ENCODE measurements around the gene MAMDC4.

MAMDC4 gene

GRCh38 chr9:136825295-136826187, 26.6 kb upstream of the MAMDC4 start:
- CTCF ChIA-PET: interaction anchor here (0.8 kb wide), 1 partner anchor 12 kb away, joined by 3 read pairs; no protein-coding TSS in a partner anchor
- DNase-seq (ENCODE audit: extremely low spot score): no peak
- POLR2A ChIA-PET: interaction anchor here (0.9 to 1.0 kb wide), 2 partner anchors 11 to 16 kb away, joined by 3 to 4 read pairs; partner anchors contain the start of gene AJM1
- no peak for TF ChIP-seq PKNOX1 (IDR thresholded peaks at IDR 0.05)
- TF ChIP-seq FOXM1 (IDR thresholded peaks at IDR 0.05; ENCODE audit: borderline replicate concordance): no peak
- TF ChIP-seq LEF1 (IDR thresholded peaks at IDR 0.05; ENCODE audit: borderline replicate concordance): no peak
- TF ChIP-seq FOXK2 (IDR thresholded peaks at IDR 0.05): no peak
- TF ChIP-seq BHLHE40 (IDR thresholded peaks at IDR 0.05; ENCODE audit: borderline replicate concordance): no peak
- no peak for TF ChIP-seq HDGF (IDR thresholded peaks at IDR 0.05; ENCODE audit: borderline replicate concordance)

- POLR2A ChIA-PET: interaction anchor here (0.9 to 1.0 kb wide), 2 partner anchors 12 to 16 kb away, joined by 3 to 4 read pairs; partner anchors contain the start of gene AJM1
- no peak for DNase-seq (ENCODE audit: extremely low spot score)
- CTCF ChIA-PET: interaction anchor here (0.8 kb wide), 1 partner anchor 11 kb away, joined by 3 read pairs; no protein-coding TSS in a partner anchor
- no peak for TF ChIP-seq FOXM1 (IDR thresholded peaks at IDR 0.05; ENCODE audit: borderline replicate concordance)
- TF ChIP-seq ELF4 (IDR thresholded peaks at IDR 0.05): no peak
- no peak for TF ChIP-seq ZNF384 (IDR thresholded peaks at IDR 0.05)
- TF ChIP-seq ARNT (IDR thresholded peaks at IDR 0.05): no peak
- TF ChIP-seq HDGF (IDR thresholded peaks at IDR 0.05; ENCODE audit: borderline replicate concordance): no peak
- no peak for TF ChIP-seq CTBP1 (IDR thresholded peaks at IDR 0.05; ENCODE audit: borderline replicate concordance)
- no peak for TF ChIP-seq LEF1 (IDR thresholded peaks at IDR 0.05; ENCODE audit: borderline replicate concordance)
- no peak for TF ChIP-seq NFRKB (IDR thresholded peaks at IDR 0.05)
- no peak for TF ChIP-seq SUZ12 (IDR thresholded peaks at IDR 0.05)
- no peak for TF ChIP-seq BHLHE40 (IDR thresholded peaks at IDR 0.05; ENCODE audit: borderline replicate concordance)
- no peak for TF ChIP-seq SP1 (IDR thresholded peaks at IDR 0.05)
- TF ChIP-seq FOXK2 (IDR thresholded peaks at IDR 0.05): no peak
- TF ChIP-seq PKNOX1 (IDR thresholded peaks at IDR 0.05): no peak
- TF ChIP-seq FOXA1 (IDR thresholded peaks at IDR 0.05): no peak
- no peak for TF ChIP-seq TARDBP (IDR thresholded peaks at IDR 0.05)
- no peak for TF ChIP-seq L3MBTL2 (conservative IDR thresholded peaks at IDR 0.05)
Measured at GRCh38 chr9:136826188-136826541, 26.0 kb upstream of the MAMDC4 start.

- ChIA-PET POLR2A (interaction anchor here (1.0 kb wide), 1 partner anchor 12 kb away, joined by 3 read pairs; no protein-coding TSS in a partner anchor), CTCF (no interaction called here)
- no peak for TF ChIP-seq CTBP1 (IDR thresholded peaks at IDR 0.05; ENCODE audit: borderline replicate concordance)
- TF ChIP-seq FOXM1 (IDR thresholded peaks at IDR 0.05; ENCODE audit: borderline replicate concordance): no peak
- no peak for TF ChIP-seq FOXK2 (IDR thresholded peaks at IDR 0.05)
- TF ChIP-seq BHLHE40 (IDR thresholded peaks at IDR 0.05; ENCODE audit: borderline replicate concordance): no peak
- no peak for TF ChIP-seq ELF4 (IDR thresholded peaks at IDR 0.05)
- DNase-seq (ENCODE audit: extremely low spot score): no peak
Measured at GRCh38 chr9:136826703-136827582, 25.2 kb upstream of the MAMDC4 start.

- CTCF ChIA-PET: no interaction called here
- DNase-seq (ENCODE audit: extremely low spot score): no peak
- TF ChIP-seq ARNT (IDR thresholded peaks at IDR 0.05) (no peak), PKNOX1 (IDR thresholded peaks at IDR 0.05) (no peak), HDGF (IDR thresholded peaks at IDR 0.05; ENCODE audit: borderline replicate concordance) (no peak), FOXM1 (IDR thresholded peaks at IDR 0.05; ENCODE audit: borderline replicate concordance) (no peak), FOXA1 (IDR thresholded peaks at IDR 0.05) (no peak), NFRKB (IDR thresholded peaks at IDR 0.05) (no peak), SP1 (IDR thresholded peaks at IDR 0.05) (no peak), L3MBTL2 (conservative IDR thresholded peaks at IDR 0.05) (no peak), LEF1 (IDR thresholded peaks at IDR 0.05; ENCODE audit: borderline replicate concordance) (no peak)
- POLR2A ChIA-PET: no interaction called here
Measured at GRCh38 chr9:136827794-136828473, 24.2 kb upstream of the MAMDC4 start.

GRCh38 chr9:136828474-136829140, 23.5 kb upstream of the MAMDC4 start:
- CTCF ChIA-PET: no interaction called here
- POLR2A ChIA-PET: interaction anchor here (1.1 kb wide), 1 partner anchor 13 kb away, joined by 4 read pairs; no protein-coding TSS in a partner anchor
- no peak for DNase-seq (ENCODE audit: extremely low spot score)
- no peak for TF ChIP-seq FOXK2 (IDR thresholded peaks at IDR 0.05)
- TF ChIP-seq FOXA1 (IDR thresholded peaks at IDR 0.05): no peak
- TF ChIP-seq FOXM1 (IDR thresholded peaks at IDR 0.05; ENCODE audit: borderline replicate concordance): no peak
- TF ChIP-seq SUZ12 (IDR thresholded peaks at IDR 0.05): no peak
- no peak for TF ChIP-seq CTBP1 (IDR thresholded peaks at IDR 0.05; ENCODE audit: borderline replicate concordance)
- TF ChIP-seq TARDBP (IDR thresholded peaks at IDR 0.05): no peak
- no peak for TF ChIP-seq NFRKB (IDR thresholded peaks at IDR 0.05)
- no peak for TF ChIP-seq ARNT (IDR thresholded peaks at IDR 0.05)
- TF ChIP-seq PKNOX1 (IDR thresholded peaks at IDR 0.05): no peak
- TF ChIP-seq SP1 (IDR thresholded peaks at IDR 0.05): no peak
- TF ChIP-seq L3MBTL2 (conservative IDR thresholded peaks at IDR 0.05): no peak
- no peak for TF ChIP-seq LEF1 (IDR thresholded peaks at IDR 0.05; ENCODE audit: borderline replicate concordance)
